ENCODE data around the gene MED28.

GRCh38 chr4:17636696-17637622 is 22.5 kb downstream of the MED28 start:
- no peak for TF ChIP-seq GATA2 (IDR thresholded peaks at IDR 0.05; ENCODE audit: low read depth, low read length)
- no peak for TF ChIP-seq GATA3 (IDR thresholded peaks at IDR 0.05; ENCODE audit: low read depth, low read length)

Data from SH-SY5Y (cell line).